GM21786 (cell line): ENCODE measurements around the gene ALOX5AP.

Experiments used
- ATAC-seq: cut with Tn5 transposase; IDR thresholded peaks from one replicate; pipeline ENCODE4 v1.9.1; 2021; ENCODE audit not compliant: unreplicated experiment

ALOX5AP gene

GRCh38 chr13:30796132-30796572, 60.8 kb downstream of the ALOX5AP start:
- ATAC-seq = peak; percentile 52

GRCh38 chr13:30796631-30797601, 61.6 kb downstream of the ALOX5AP start:
- ATAC-seq = no peak

- no peak for ATAC-seq
Measured at GRCh38 chr13:30797847-30798535, 62.6 kb downstream of the ALOX5AP start.

- ATAC-seq = no peak
Measured at GRCh38 chr13:30798776-30799355, 63.5 kb downstream of the ALOX5AP start.

GRCh38 chr13:30799356-30799824, 64.0 kb downstream of the ALOX5AP start:
- no peak for ATAC-seq

- no peak for ATAC-seq
Measured at GRCh38 chr13:30800107-30800506, 64.8 kb downstream of the ALOX5AP start.

GRCh38 chr13:30802501-30802900, 67.2 kb downstream of the ALOX5AP start:
- ATAC-seq = no peak

GRCh38 chr13:30802953-30803478, 67.7 kb downstream of the ALOX5AP start:
- peak; percentile 81 for ATAC-seq

- no peak for ATAC-seq
Measured at GRCh38 chr13:30803749-30804148, 68.4 kb downstream of the ALOX5AP start.

GRCh38 chr13:30804474-30804873, 69.1 kb downstream of the ALOX5AP start:
- ATAC-seq = no peak

- ATAC-seq = no peak
Measured at GRCh38 chr13:30805132-30805537, 69.8 kb downstream of the ALOX5AP start.

GRCh38 chr13:30805603-30806011, 70.3 kb downstream of the ALOX5AP start:
- ATAC-seq = no peak

GRCh38 chr13:30806784-30807183, 71.4 kb downstream of the ALOX5AP start:
- ATAC-seq = no peak

- ATAC-seq = no peak
Measured at GRCh38 chr13:30807392-30807791, 72.0 kb downstream of the ALOX5AP start.

- no peak for ATAC-seq
Measured at GRCh38 chr13:30808600-30808999, 73.3 kb downstream of the ALOX5AP start.

GRCh38 chr13:30809787-30810186, 74.4 kb downstream of the ALOX5AP start:
- no peak for ATAC-seq

- no peak for ATAC-seq
Measured at GRCh38 chr13:30810261-30810701, 74.9 kb downstream of the ALOX5AP start.

GRCh38 chr13:30810801-30811200, 75.5 kb downstream of the ALOX5AP start:
- ATAC-seq = no peak
